ENCODE data around the gene LPA. TPM values are rescaled to one million over a fixed set of nuclear protein-coding genes. Genes with fewer than 3 reads are reported as not detected.

Gene LPA
- total RNA-seq, 1 donor from 2014 or later, result not detected

GRCh38 chr6:160510199-160510598 is 153.9 kb downstream of the LPA start:
- H3K36me3 Mint-ChIP-seq (ENCODE audit: low read depth), result peaks cover 7% of the 10 kb centered on the region
- no peaks in the 10 kb centered on the region for H3K27me3 Mint-ChIP-seq (ENCODE audit: low read depth)
- TF ChIP-seq CTCF (IDR thresholded peaks at IDR 0.05), result no peak
- no peak for DNase-seq (ENCODE audit: low spot score)
- no peaks in the 10 kb centered on the region for H3K4me1 Mint-ChIP-seq (ENCODE audit: low read depth)
- peaks cover 9% of the 10 kb centered on the region for H3K9me3 Mint-ChIP-seq (ENCODE audit: low read depth)
- H3K4me3 Mint-ChIP-seq (ENCODE audit: unreplicated experiment), result no peak overlapping the region
- no peak overlapping the region for H3K27ac Mint-ChIP-seq (ENCODE audit: unreplicated experiment)

- no peaks in the 10 kb centered on the region for H3K4me1 Mint-ChIP-seq (ENCODE audit: low read depth)
- DNase-seq (ENCODE audit: low spot score), result no peak
- H3K27me3 Mint-ChIP-seq (ENCODE audit: low read depth), result no peaks in the 10 kb centered on the region
- H3K9me3 Mint-ChIP-seq (ENCODE audit: low read depth), result peaks cover 5% of the 10 kb centered on the region
- H3K36me3 Mint-ChIP-seq (ENCODE audit: low read depth), result peaks cover 2% of the 10 kb centered on the region
- H3K4me3 Mint-ChIP-seq (ENCODE audit: unreplicated experiment), result no peak overlapping the region
- no peak overlapping the region for H3K27ac Mint-ChIP-seq (ENCODE audit: unreplicated experiment)
- no peak for TF ChIP-seq CTCF (IDR thresholded peaks at IDR 0.05)
Measured at GRCh38 chr6:160509610-160510009, 154.5 kb downstream of the LPA start.

- Mint-ChIP-seq H3K27me3 (ENCODE audit: low read depth) (no peaks in the 10 kb centered on the region), H3K9me3 (ENCODE audit: low read depth) (peaks cover 12% of the 10 kb centered on the region), H3K4me3 (ENCODE audit: unreplicated experiment) (no peak overlapping the region), H3K4me1 (ENCODE audit: low read depth) (no peaks in the 10 kb centered on the region), H3K36me3 (ENCODE audit: low read depth) (peaks cover 2% of the 10 kb centered on the region), H3K27ac (ENCODE audit: unreplicated experiment) (no peak overlapping the region)
- TF ChIP-seq CTCF (IDR thresholded peaks at IDR 0.05), result no peak
- no peak for DNase-seq (ENCODE audit: low spot score)
Measured at GRCh38 chr6:160508599-160508998, 155.5 kb downstream of the LPA start.

GRCh38 chr6:160507420-160507819 is 156.7 kb downstream of the LPA start:
- no peak overlapping the region for H3K4me3 Mint-ChIP-seq (ENCODE audit: unreplicated experiment)
- DNase-seq (ENCODE audit: low spot score), result no peak
- H3K36me3 Mint-ChIP-seq (ENCODE audit: low read depth), result peaks cover 2% of the 10 kb centered on the region
- H3K27me3 Mint-ChIP-seq (ENCODE audit: low read depth), result no peaks in the 10 kb centered on the region
- no peaks in the 10 kb centered on the region for H3K4me1 Mint-ChIP-seq (ENCODE audit: low read depth)
- no peak overlapping the region for H3K27ac Mint-ChIP-seq (ENCODE audit: unreplicated experiment)
- no peak for TF ChIP-seq CTCF (IDR thresholded peaks at IDR 0.05)
- peaks cover 19% of the 10 kb centered on the region for H3K9me3 Mint-ChIP-seq (ENCODE audit: low read depth)

GRCh38 chr6:160505970-160506369 is 158.1 kb downstream of the LPA start:
- H3K4me3 Mint-ChIP-seq (ENCODE audit: unreplicated experiment), result no peak overlapping the region
- H3K4me1 Mint-ChIP-seq (ENCODE audit: low read depth), result no peaks in the 10 kb centered on the region
- no peak for DNase-seq (ENCODE audit: low spot score)

More at GRCh38 chr6:160505970-160506369, 158.1 kb downstream of the LPA start:
- H3K9me3 Mint-ChIP-seq (ENCODE audit: low read depth), result peaks cover 19% of the 10 kb centered on the region
- H3K27me3 Mint-ChIP-seq (ENCODE audit: low read depth), result no peaks in the 10 kb centered on the region
- peaks cover 4% of the 10 kb centered on the region for H3K36me3 Mint-ChIP-seq (ENCODE audit: low read depth)
- H3K27ac Mint-ChIP-seq (ENCODE audit: unreplicated experiment), result no peak overlapping the region
- TF ChIP-seq CTCF (IDR thresholded peaks at IDR 0.05), result no peak

Measured in chondrocyte (in vitro differentiated cells).